CD4-positive, alpha-beta T cell treated with Interleukin-12 subunit alpha and Interleukin-12 subunit beta, for 1 hour (primary cell): ENCODE results near the gene MRPL19.
A peak's percentile ranks its signal among the peaks of the same experiment; 100 is the strongest.
"Not testable (repeated sequence)": the region's sequence is repeated elsewhere in the genome, so short reads cannot be mapped to it uniquely, and the experiment has no call there.

Source experiments
- DNase-seq: peaks from one replicate; pipeline ENCODE4 v3.0.0-alpha.2; 2020

The MRPL19 gene

GRCh38 chr2:75616933-75617332, 29.6 kb upstream of the MRPL19 start:
- DNase-seq = no peak

- DNase-seq = no peak
Measured at GRCh38 chr2:75619956-75620740, 26.4 kb upstream of the MRPL19 start.

- DNase-seq = no peak
Measured at GRCh38 chr2:75621228-75621627, 25.4 kb upstream of the MRPL19 start.

- DNase-seq = no peak
Measured at GRCh38 chr2:75622500-75622899, 24.1 kb upstream of the MRPL19 start.

GRCh38 chr2:75622929-75623328, 23.7 kb upstream of the MRPL19 start:
- no peak for DNase-seq

GRCh38 chr2:75627902-75628504, 18.6 kb upstream of the MRPL19 start:
- peak; percentile 49 for DNase-seq

GRCh38 chr2:75632091-75632701, 14.4 kb upstream of the MRPL19 start:
- no peak for DNase-seq

- no peak for DNase-seq
Measured at GRCh38 chr2:75632813-75633212, 13.8 kb upstream of the MRPL19 start.

GRCh38 chr2:75633620-75634019, 13.0 kb upstream of the MRPL19 start:
- DNase-seq = no peak

- DNase-seq = no peak
Measured at GRCh38 chr2:75634945-75635344, 11.6 kb upstream of the MRPL19 start.

GRCh38 chr2:75637568-75637967, 9.0 kb upstream of the MRPL19 start:
- DNase-seq = no peak

GRCh38 chr2:75640621-75641121, 5.9 kb upstream of the MRPL19 start:
- peak; percentile 49 for DNase-seq

GRCh38 chr2:75641587-75641986, 5.0 kb upstream of the MRPL19 start:
- no peak for DNase-seq

- no peak for DNase-seq
Measured at GRCh38 chr2:75643980-75644379, 2.6 kb upstream of the MRPL19 start.

GRCh38 chr2:75645643-75646042, 940 bp upstream of the MRPL19 start:
- DNase-seq = no peak

GRCh38 chr2:75646090-75646582, 447 bp upstream of the MRPL19 start:
- DNase-seq = no peak

- no peak for DNase-seq
Measured at GRCh38 chr2:75647771-75648170, 1.2 kb downstream of the MRPL19 start.

- no peak for DNase-seq
Measured at GRCh38 chr2:75654012-75654411, 7.4 kb downstream of the MRPL19 start.

- no peak for DNase-seq
Measured at GRCh38 chr2:75655861-75656260, 9.3 kb downstream of the MRPL19 start.

- DNase-seq = no peak
Measured at GRCh38 chr2:75656563-75656962, 10.0 kb downstream of the MRPL19 start.

- no peak for DNase-seq
Measured at GRCh38 chr2:75657798-75658197, 11.2 kb downstream of the MRPL19 start.

GRCh38 chr2:75666911-75667310, 20.3 kb downstream of the MRPL19 start:
- DNase-seq = no peak

- DNase-seq = no peak
Measured at GRCh38 chr2:75667884-75668283, 21.3 kb downstream of the MRPL19 start.

- not testable (repeated sequence) for DNase-seq
Measured at GRCh38 chr2:75675423-75675822, 28.8 kb downstream of the MRPL19 start.
